ENCODE data around the gene NHLRC4.
"Not testable (repeated sequence)": the region's sequence is repeated elsewhere in the genome, so short reads cannot be mapped to it uniquely, and the experiment has no call there.

Gene NHLRC4

GRCh38 chr16:586047-586644, 19.3 kb downstream of the NHLRC4 start:
- no peak for DNase-seq

- no peak for DNase-seq
Observed at GRCh38 chr16:586645-587590, 20.1 kb downstream of the NHLRC4 start.

GRCh38 chr16:588639-588888, 21.8 kb downstream of the NHLRC4 start:
- DNase-seq: peak; percentile 70

GRCh38 chr16:588889-589657, 22.3 kb downstream of the NHLRC4 start:
- DNase-seq: peak; percentile 100

- DNase-seq: peak; percentile 99
Observed at GRCh38 chr16:589658-590187, 22.9 kb downstream of the NHLRC4 start, which contains the start of gene RAB40C. TSS of gene RAB40C (plus strand) at chr16:590066. CDS start at chr16:590292, 226 bp downstream.

- DNase-seq: no peak
Observed at GRCh38 chr16:590188-590814, 23.5 kb downstream of the NHLRC4 start.

GRCh38 chr16:590815-591200, 24.0 kb downstream of the NHLRC4 start:
- DNase-seq: no peak

GRCh38 chr16:591231-591630, 24.4 kb downstream of the NHLRC4 start:
- no peak for DNase-seq

GRCh38 chr16:591892-592517, 25.2 kb downstream of the NHLRC4 start:
- DNase-seq: no peak

- no peak for DNase-seq
Observed at GRCh38 chr16:592518-593306, 25.9 kb downstream of the NHLRC4 start.

GRCh38 chr16:593406-593805, 26.6 kb downstream of the NHLRC4 start:
- no peak for DNase-seq

- DNase-seq: no peak
Observed at GRCh38 chr16:593807-594206, 27.0 kb downstream of the NHLRC4 start.

GRCh38 chr16:595094-595528, 28.3 kb downstream of the NHLRC4 start:
- DNase-seq: no peak

- DNase-seq: no peak
Observed at GRCh38 chr16:595942-596735, 29.3 kb downstream of the NHLRC4 start.

GRCh38 chr16:596736-597060, 29.9 kb downstream of the NHLRC4 start:
- no peak for DNase-seq

GRCh38 chr16:597655-598054, 30.9 kb downstream of the NHLRC4 start:
- not testable (repeated sequence) for DNase-seq

- DNase-seq: no peak
Observed at GRCh38 chr16:598823-599739, 32.3 kb downstream of the NHLRC4 start.

GRCh38 chr16:600781-601180, 34.0 kb downstream of the NHLRC4 start:
- DNase-seq: no peak

- DNase-seq: no peak
Observed at GRCh38 chr16:603933-604332, 37.1 kb downstream of the NHLRC4 start.

Measured in right forelimb (tissue), 1 donor.